GM12878 (cell line): ENCODE data around the gene SESTD1.

ENCODE experiments used
- CTCF ChIP-seq, 3 experiments: IDR thresholded peaks in 2 of 3; conservative IDR thresholded peaks in 1 of 3; 2 replicates each; pipeline ENCODE4 v1.5.1; 2011; ENCODE audit warnings: low read depth in 3 of 3, low read length in 3 of 3, mild to moderate bottlenecking in 3 of 3, control low read depth in 2 of 3, moderate library complexity in 2 of 3, inconsistent platforms in 1 of 3, mixed read lengths in 1 of 3; ENCODE audit not compliant: control insufficient read depth in 2 of 3, insufficient read depth in 1 of 3; ENCODE audit errors: extremely low read depth in 1 of 3
- EZH2 ChIP-seq: IDR thresholded peaks from 2 replicates; pipeline ENCODE4 v1.6.1; 2012; ENCODE audit warnings: low read depth, mild to moderate bottlenecking, control low read depth, inconsistent platforms, low read length, borderline replicate concordance; ENCODE audit not compliant: control insufficient read depth
- RELA ChIP-seq: fragments of 450-650 bp; IDR thresholded peaks from 2 replicates; pipeline ENCODE4 v1.8.0; 2014; ENCODE audit warnings: borderline replicate concordance; ENCODE audit not compliant: partially characterized antibody

GRCh38 chr2:179277429-179278196, 13.0 kb upstream of the SESTD1 start:
- TF ChIP-seq CTCF (IDR thresholded peaks at IDR 0.05 in 2 of 3, conservative IDR thresholded peaks at IDR 0.05 in 1 of 3; ENCODE audit: control insufficient read depth in 2 of 3, extremely low read depth in 1 of 3, insufficient read depth in 1 of 3, low read depth in 3 of 3, low read length in 3 of 3) (no peak), RELA (no peak), EZH2 (no peak)
